HG03196 (cell line): Measurements from ENCODE around the gene SUGCT.

ENCODE experiments used
- ATAC-seq: cut with Tn5 transposase; IDR thresholded peaks from one replicate; pipeline ENCODE4 v1.9.1; 2021; ENCODE audit not compliant: unreplicated experiment

Gene SUGCT

GRCh38 chr7:40843338-40843985 is 708.7 kb downstream of the SUGCT start:
- ATAC-seq = no peak

GRCh38 chr7:40845943-40846342 is 711.1 kb downstream of the SUGCT start:
- ATAC-seq = no peak

GRCh38 chr7:40847921-40848320 is 713.1 kb downstream of the SUGCT start:
- no peak for ATAC-seq

DNA sequence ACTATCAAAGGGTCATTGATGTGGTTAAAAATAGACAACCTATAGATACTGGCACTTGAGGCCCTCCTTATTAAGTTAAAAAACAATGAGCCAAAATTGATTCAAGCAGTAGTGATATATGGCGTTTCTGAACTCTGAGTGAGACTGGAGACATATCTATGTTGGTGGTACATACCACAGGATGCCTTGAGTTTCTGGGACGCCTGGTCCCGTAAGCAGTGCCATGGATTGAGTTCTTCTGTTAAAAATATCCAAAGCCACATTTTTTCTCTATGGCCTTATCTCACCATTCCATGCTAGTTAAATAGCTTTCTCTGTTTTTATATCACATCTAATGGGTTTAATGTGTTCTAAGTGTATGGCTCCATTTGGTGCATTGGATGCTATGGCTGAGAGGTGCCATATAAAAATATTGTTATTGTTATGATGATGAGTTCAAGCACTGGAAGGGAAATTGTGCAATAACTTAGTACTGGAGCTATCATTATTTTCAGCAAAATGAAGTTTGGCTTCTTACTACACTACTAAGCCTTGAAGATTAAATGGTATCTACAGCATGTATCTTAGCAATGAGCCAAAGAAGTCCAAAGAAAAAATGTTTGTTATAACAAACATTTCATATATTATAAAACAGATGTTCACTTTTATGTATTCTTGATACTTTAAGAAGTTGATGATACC is 713.9 kb downstream of the SUGCT start:
- no peak for ATAC-seq

GRCh38 chr7:40850017-40850416 is 715.2 kb downstream of the SUGCT start:
- no peak for ATAC-seq

DNA sequence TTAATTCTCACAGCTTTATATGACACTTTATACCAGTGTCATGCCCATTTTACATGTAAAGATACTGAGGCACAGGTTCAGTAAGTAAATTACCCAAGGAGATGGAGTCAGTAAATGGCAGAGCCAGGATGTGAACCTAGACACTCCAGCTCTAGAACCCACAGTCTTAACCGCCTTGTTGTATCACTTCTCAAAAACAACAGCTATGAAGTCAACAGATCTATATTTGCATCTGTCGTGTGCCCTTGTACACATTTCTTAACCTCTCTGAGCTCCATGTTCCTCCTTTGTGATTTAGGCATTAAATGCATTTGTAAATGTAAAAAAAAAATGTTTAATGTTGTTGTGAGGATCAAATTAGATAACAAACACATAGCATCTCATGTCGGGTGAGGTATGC is 716.2 kb downstream of the SUGCT start:
- no peak for ATAC-seq

- ATAC-seq = no peak
Measured at GRCh38 chr7:40859076-40859475, 724.3 kb downstream of the SUGCT start.

GRCh38 chr7:40859965-40860543 is 725.2 kb downstream of the SUGCT start:
- no peak for ATAC-seq

DNA sequence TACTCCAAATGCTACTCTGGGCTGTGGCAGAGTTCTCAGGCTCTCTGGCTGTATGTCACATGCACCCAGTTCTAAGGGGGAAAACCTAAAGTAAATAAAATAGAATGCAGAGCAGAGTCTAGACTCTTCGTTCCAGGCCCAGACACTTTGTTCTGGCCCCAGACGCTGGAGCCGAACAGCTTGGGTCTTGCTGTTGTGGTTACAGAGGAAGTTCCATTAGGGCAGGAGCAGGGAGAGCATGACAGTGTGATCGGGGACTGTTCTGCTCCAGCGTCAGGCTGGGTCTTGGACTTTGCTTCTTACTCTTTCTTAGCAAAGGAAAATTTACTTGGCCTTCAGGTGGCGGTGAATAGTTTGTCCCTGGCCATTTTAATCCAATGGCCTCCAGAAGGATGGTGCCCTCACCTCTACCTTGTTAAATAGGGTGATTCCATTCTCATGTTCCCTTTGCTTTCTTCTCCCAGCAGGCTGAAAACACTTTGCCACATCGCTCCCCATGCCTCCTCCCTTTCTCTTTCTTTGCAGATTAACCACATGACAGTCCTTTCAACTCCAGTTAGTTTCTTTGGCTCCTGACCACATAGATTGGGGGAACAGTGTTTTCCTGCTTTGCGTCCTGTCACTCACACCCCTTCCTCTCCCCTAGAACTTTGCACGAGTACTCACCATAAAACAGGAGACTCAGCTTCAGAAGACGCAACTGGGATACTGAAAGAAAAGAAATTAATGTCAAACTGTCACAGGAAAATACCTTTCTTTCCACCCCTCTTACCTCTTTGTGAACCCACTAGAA is 730.8 kb downstream of the SUGCT start:
- ATAC-seq = no peak

DNA sequence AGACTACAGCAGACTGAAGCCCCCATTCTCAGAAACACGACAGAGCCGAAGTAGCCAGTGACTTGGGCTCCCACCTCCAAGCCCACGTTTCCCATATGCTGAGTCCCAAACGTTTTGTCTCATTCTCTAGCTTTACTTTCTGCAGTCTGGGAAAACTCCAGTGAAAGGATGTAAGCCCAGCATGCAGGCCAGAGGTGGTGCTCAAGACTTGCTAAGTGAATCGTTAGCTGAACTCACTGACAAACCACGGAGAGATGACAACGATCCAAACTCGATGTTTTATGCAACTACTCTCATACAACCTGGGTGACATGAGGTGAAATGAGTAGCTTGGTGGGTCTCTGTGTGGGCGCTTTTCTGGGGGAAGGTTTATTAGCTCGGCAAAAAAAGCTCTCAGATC is 731.8 kb downstream of the SUGCT start:
- ATAC-seq = no peak

- ATAC-seq = no peak
Measured at GRCh38 chr7:40870108-40870507, 735.3 kb downstream of the SUGCT start.

GRCh38 chr7:40873248-40873647 is 738.4 kb downstream of the SUGCT start:
- ATAC-seq = no peak

- no peak for ATAC-seq
Measured at GRCh38 chr7:40874756-40875155, 740.0 kb downstream of the SUGCT start.

GRCh38 chr7:40876601-40877000 is 741.8 kb downstream of the SUGCT start:
- ATAC-seq = no peak

DNA sequence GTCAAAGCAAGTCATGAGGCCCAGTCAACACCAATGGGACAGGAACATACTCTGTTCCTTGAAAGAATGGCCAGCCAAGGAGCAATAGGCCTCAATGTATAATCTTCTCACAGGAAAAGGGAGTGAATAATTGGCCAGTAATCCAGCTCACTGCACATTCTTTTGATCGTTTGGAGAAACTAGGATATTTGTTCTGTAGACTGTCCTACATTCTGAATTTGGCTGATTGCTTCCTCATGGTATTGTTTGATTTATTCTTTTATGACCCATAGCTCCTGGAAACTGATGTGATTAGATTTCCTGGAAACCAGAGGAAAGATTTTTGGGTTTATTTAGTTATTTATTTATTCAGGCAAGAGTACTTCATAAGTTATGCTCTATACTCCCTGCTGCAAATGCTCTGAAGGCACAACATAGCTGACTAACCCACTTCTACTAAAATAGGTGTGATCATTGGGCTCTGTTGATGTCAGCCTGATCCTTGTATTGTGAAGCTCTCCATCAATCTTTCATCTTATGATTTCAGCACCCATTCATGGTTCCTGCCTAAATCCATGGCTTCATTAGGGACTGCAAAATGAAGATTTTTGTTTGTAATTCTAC is 745.2 kb downstream of the SUGCT start:
- no peak for ATAC-seq

GRCh38 chr7:40880581-40880980 is 745.8 kb downstream of the SUGCT start:
- no peak for ATAC-seq

DNA sequence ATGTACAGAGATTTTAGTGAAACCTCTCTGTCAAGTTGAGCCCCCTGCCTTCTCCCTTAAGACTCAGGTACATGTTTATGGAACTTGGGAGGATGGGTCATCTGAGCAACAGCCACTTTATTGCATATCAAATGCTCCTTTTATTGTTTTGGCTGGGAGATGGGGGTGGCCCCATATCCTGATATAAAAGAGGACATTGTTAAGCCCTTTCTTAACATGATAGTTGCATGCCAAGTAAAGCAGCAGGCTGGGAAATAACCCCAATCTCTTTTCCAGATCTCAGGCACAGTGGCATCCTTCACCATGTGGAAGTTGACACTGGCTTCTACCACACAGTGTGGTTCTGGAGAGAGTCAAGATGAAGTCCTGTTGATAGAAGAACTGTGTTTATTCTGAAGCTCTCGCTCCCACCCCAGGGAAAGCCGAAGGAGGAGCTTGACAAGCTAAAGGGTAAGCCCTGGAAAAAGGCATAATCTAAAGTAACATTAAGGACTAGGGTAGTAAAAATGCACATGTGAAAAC is 746.7 kb downstream of the SUGCT start:
- no peak for ATAC-seq

- no peak for ATAC-seq
Measured at GRCh38 chr7:40882071-40882658, 747.4 kb downstream of the SUGCT start.

GRCh38 chr7:40883826-40884225 is 749.0 kb downstream of the SUGCT start:
- ATAC-seq = no peak

DNA sequence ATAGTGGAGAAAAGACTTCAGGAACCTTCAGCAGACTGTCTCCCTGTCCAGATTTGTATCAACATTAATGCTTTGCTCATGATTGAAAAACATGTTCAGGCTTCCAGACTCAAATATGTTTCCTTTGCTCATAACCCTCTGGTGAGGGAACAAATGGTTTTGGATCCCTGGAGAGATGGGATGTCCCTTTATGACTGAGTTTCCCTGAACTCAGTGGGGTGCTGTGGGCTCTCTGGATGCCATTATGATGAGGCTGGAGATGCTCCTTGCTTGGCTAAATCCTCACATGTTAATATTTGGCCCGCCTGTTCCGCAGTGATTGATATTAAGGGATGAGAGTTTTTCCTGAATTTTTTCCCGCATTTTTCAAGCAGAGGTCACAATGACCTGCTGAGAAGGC is 749.4 kb downstream of the SUGCT start:
- no peak for ATAC-seq

- no peak for ATAC-seq
Measured at GRCh38 chr7:40885503-40885902, 750.7 kb downstream of the SUGCT start.
